ENCODE measurements around the gene TPSD1.

TPSD1 gene

DNA sequence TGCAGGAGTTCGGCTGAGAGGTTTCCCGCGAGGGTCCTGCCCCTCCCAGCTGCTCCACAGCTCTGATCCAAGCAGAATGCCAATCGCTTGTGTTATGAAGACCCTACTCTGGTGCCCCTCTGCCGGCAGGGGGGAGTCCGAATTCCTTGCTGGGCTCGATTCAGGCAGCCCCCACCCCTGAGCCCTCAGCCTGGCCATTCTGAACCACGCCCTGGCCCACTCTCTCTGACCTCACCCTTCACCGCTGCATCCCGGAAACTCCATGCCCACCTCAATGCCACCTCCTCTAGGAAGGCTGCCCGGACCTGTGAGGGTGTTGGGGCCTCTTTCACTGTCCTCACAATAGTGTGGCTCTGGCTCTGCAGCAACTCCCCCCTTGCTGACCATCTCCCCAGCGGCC is 45.7 kb downstream of the TPSD1 start:
- no peak for DNase-seq

DNA sequence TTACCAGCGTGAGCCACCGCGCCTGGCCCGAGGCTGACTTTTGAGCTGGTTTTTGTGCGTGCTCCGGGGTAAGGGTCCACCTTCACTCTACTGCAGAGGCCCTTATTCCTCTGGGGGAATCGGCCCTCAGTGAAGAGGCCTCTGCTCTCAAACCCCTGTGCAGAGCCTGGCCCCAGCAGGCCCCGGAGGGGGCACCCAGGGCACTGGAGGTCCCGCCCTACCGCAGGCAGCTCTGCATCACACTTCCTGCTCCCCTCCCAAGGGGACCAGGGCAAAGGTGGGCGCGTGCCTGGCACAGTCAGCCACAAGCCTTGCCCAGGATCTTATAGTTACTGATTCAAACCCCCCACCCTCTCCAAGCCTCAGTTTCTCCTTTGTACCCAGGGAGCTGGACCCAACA is 50.0 kb downstream of the TPSD1 start:
- DNase-seq: no peak

DNA sequence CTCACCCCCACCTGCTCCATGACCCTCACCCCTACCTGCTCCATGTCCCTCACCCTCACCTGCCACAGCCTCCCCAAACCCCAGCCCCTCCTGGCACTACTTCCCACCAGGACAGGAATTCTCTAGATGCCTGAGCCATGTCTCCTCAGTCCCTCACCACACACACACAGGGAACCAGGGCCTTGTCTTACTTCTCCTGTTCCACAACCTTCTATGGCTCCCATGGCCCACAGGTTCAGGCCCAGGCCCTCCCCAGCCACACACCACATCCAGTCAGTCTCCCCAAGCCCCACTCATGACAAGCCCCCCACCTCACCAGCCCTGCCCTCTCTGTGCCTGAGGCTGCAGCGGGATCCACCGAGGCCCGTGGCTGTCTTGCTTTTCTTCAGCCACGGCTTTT is 50.5 kb downstream of the TPSD1 start:
- no peak for DNase-seq

DNA sequence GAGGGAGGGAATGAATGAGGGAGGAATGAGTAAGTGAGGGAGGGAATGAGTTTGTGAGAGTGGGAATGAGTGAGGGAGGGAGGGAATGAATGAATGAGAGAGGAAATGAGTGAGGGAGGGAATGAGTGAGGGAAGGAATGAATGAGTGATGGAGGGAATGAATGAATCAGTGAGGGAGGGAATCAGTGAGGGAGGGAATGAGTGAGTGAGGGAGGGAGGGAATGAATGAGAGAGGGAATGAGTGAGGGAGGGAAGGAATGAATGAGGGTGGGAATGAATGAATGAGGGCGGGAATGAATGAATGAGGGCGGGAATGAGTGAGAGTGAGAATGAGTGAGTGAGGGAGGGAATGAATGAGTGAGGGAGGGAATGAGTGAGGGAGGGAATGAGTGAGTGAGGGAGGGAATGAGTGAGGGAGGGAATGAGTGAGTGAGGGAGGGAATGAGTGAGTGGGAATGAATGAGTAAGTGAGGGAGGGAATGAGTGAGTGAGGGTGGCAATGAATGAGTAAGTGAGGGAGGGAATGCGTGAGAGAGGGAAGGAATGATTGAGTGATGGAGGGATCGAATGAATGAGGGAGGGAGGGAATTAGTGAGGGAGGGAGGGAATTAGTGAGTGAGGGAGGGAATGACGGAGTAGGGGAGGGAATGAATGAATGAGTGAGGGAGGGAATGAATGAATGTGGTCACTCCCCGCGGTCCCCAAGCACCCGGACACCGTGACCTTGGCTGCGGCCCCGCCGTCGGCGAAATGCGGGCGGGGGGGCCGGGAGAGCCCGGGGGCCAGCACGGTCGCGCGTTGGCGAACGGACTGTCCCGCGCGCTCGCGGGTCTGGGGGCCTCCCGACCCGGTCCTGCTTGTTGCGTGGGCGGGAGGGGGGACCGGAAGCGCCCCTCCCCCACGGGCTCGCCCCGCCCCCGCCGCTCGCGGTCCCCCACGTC is 52.4 kb downstream of the TPSD1 start:
- no peak for DNase-seq
